Middle frontal gyrus (tissue), 1 donor: Measurements from ENCODE around the gene TMEM167A.

Experiments used
- DNase-seq: peaks from one replicate; pipeline ENCODE4 v3.0.0-alpha.2; 2015; ENCODE audit warnings: low spot score; ENCODE audit errors: extremely low spot score

TMEM167A gene

DNA sequence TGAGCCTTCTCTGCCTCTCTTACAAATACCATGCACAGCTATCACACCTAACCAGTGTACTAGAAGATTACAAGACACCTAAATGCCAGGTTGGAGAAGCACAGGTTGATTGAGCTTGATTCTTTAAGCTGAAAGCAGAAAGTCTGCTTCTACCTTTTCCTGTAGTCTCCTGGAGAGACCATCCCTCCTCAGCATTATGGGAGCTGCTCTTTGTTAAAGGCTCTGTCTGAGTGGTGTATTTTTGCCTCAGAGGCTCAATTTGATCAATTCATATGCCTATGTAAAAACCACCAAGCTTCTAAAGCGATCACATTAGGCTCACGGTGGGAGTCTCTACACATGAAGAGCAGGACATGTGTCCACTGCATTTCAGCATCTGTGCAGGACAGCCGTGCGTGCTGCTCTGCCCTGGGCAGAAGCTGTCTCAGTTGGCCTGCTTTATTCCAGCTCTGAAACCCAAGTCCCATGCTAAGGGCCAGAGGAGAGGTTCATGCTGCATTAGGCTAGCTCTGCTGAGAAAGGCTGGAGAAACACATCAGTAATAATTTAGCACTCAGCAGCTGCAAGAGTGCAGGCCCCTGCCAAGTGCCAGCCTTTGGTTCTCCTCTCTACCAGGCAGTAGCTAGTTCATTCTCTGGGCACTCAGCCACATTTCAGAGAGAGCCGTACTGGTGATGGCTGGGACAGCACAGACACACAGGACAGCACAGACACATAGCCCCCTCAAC, 41.7 kb downstream of the TMEM167A start:
- peak; percentile 93 for DNase-seq

DNA sequence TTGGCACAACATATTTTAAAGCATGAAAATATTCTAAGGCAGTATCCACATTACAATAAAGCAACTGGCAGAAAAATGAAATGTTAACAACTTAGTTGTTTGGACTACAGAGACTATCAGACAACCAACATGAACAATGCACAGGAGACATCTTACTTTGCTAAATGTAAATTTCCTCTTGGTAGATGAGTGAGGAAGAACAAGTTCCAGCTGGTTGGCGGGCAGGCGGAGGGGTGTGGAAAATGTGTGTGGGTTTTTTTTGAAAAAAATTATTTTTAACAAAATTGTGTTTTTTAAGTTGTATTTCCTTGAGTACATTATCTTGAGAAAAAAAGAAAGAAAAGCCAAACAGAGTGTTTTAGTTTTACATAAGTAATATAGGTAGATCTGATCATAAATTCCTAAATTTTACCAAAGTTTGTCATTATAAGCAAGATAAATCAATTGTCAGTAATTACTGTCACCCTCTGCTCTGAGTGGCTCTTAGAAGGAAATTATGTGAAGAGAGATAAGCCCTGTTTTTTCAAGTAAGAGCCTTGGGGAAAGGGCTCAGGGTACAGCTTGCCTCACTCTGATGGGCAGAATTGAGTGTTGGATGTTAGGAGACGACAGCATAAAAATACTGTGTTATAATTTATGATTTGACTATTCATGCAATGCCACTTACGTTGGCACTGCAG, 42.5 kb downstream of the TMEM167A start:
- DNase-seq, result no peak

DNA sequence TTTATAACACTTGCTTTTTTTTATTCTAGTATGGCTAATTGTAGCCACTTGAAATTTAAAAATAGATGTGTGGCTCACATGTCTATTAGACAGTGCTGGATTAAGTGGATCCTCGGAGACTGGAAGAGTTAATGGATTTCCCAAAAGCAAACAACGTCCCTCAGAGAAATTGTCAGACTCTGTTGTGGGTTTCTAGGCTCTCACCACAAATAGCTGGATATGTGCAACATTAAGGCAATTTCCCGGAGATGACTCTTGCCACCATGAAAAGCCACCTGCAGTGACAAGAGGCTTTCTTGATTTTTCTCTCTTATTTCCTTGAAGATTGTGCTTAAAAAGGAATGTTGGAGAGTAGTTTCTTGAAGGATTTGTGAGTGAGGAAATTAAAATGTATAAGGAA, 43.2 kb downstream of the TMEM167A start:
- no peak for DNase-seq

DNA sequence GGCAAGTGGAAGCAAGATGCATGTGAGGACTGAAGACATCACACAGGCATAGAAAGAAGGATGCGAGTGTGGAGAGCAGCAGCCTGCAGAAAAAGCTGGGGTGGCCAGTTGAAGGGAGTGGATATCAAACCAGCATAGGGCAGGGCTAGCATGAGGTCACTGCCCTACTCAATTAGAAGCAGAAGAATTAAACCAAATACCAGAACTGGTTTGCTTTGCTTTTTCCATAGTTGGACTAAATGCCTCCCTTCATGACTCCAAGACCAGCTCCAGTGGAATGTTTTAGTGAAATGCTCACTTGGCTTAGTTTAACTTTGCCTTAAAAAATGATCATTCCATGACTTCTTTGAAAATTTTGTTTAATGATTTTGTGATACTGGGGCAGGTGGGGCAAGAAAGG, 45.8 kb downstream of the TMEM167A start:
- no peak for DNase-seq

DNA sequence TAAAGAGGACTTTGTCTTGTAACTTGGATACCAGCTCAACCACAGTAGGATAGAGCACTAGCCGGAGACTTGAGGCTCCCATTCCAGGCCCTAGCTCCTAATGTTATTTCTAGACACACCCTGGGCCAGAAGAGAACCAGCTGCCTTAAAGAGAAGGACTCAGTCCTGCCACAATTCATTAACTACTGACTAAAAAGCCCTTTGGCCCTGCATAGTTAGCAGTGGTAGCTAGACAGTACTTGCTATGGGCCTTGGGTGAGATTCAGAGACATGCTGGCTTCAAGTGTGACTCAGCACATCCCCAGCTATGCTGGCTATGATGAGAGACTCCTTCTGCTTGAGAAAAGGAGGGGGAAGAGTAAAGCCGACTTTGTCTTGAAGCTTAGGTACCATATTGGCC, 47.3 kb downstream of the TMEM167A start:
- DNase-seq, result no peak

DNA sequence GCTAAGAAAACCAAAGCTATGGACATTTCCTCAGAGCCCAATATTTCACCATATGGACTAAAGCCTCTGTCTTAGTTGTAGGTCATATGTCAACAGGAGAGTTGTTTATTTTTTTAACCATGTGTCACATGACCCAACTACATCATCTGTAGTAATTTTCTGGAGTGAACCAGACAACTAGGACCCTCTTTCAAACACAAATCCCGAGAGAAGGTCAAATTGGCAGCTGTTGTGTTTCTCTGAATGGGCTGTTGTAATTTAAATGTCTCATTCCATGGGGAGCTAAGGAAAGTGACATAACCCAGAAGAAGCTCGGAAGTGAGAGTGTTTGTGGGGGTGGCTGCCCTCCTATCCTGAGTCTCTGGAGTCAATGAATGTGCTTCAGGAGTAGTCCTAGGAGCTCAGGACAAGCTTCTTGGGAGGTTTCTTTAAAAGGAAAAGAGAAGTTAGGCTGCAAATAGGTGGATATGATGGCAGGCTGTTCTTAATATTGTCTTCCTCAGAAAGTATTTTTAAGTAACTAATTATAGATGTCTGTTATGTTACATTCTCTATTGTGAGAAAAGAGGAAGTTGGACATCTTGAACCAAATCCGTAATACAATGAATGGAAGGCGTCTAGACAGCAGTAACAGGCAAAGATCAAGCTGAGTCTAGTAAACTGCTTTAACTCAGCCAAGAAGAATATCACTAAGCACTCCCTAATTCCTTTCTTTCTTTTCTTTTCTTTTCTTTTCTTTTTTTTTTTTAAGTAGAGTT, 50.1 kb downstream of the TMEM167A start:
- DNase-seq, result no peak

DNA sequence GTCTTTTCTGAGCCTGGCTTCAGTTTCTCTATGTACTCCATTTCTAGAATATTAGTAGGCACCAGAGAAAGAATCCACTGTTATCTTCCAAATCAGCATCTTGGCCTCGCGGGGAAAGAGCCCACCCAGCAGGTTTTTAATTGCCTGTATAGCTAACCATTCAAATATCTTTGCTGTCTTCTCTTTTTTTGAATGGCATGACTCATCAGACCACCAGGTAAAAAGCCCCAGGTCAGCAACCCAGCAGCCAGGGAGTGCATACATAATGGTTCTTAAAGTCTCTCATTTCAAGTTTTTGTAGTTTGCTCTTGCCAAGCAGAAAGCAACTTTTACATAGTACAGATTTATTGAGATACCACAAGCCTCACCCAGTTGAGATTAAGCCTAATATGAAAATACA, 50.7 kb downstream of the TMEM167A start:
- no peak for DNase-seq

DNA sequence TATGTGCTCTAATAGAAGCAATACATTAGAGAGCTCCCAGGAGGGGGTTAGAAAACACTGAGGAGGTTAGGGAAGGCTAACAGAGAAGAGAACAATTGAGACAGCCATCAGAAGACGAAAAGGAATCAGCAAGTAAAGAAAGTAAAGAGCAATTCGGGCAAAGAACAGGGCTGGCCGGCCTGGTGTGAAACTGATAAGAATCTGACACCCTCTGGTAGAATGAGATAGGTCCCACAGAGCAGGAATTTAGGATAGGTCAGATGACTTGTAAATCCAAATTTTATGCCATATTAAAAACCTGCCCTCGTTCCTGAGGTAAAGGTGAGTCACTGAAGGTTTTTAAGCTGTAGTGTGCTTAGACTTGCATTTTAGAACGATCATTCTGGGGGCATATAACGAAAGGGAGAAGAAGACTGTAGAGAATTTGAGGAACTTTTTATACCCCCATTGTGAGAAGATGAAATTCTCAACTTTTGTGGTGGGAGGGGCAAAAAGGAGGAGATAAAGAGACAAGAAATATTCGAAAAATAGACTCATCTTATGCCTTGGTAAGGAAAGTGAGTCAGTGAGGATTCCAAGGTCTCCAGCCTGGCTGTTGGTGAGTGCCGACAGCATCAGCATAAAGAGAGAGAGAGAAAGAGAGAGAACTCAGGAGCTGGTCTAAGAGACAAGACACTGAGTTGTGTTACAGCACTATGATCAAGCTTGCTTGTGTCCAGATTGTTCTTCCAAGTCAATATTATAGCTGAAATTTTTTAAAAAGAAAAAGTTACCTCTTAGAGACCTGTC, 51.3 kb downstream of the TMEM167A start:
- DNase-seq, result no peak

DNA sequence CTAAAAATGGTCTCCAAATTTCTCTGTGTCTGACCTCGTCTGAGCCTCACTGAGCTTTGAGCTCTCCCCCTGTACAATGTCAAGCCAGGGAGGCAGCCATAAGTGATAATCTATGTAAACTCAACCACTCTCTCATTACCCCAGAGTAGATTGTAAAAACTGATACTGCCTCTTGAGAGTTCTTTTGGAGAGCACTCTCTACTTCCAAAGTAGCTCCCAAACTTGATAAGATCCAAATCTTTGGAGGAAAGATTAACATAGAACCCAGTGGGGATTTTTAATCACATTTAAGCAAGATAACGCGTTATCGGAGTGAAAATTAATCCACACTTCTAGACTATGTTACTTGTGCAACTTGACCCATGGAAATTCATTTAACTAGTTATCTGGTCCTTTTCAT, 54.9 kb downstream of the TMEM167A start:
- no peak for DNase-seq

DNA sequence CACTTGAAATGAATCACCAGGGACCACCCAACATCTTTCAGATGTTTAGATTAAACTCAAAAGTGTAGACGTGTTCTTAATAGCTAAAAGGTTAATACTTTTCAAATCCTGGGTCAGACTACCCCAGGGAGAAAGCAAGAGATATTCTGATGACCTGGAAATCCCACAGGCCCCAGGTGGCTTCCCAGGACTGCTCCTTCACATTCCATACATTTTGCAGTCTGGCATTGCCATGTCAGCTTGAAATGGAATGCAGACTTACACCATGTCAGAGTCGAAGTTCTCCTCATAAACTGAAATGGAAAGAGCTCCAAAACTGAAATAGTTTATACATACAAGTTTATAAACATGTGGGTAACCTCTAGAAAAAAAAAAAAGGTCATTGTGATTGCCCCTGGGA, 61.5 kb downstream of the TMEM167A start:
- no peak for DNase-seq

DNA sequence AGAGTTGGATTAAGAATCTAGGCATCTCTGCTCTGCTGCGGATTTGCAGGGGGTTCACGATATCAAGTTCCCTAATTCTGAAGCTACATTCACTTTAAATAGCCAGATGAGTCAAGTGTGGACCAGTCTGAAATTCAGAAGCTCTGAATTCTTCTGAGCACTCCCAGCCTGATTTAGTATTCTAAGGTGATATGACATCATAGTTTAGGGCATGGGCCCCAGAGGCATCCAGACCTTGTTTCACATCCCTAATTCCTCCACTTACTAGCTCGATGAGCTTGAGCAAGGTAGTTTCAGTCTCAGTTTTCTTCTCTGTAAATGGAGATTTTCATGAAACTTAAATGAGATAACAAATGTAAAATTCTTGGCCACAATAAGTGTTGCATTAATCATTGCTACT, 65.2 kb downstream of the TMEM167A start:
- DNase-seq, result no peak

DNA sequence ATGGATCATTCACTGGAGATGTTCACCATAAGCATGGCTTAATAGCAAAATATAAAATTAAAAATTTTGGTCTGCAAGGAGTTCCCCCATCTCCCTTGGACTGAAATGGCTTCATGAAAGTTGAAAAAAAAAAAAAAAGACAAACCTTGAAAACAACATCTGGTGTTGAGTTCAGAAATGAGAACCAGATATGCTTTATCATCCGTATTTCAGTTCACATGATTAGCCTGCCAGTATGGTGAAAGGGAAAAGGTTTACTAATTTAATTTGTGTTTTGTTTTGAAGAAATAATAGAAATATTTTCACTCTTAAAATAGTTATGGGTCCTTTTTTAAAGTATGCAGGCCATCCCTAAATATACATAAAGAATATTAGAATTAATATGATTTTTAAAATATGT, 67.8 kb downstream of the TMEM167A start:
- DNase-seq, result no peak

DNA sequence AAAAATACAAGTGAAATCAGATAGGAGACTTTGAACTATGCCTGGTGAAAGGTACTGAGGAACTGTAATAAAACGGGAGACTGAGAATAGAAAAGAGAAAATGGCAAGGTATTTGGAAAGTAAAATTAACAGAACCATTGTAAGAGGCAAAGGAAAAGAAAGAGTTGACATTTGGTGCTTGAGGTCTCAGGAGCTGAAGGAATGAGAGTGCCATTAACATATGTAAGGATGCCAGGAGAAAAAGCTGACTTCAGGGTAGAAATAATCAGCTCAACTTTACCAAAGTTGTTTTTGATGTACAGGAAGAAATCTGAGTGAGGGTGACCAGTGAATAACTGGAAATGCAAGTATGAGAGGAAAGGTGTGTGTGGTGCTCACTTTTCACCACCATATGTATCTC, 69.4 kb downstream of the TMEM167A start:
- DNase-seq, result no peak

DNA sequence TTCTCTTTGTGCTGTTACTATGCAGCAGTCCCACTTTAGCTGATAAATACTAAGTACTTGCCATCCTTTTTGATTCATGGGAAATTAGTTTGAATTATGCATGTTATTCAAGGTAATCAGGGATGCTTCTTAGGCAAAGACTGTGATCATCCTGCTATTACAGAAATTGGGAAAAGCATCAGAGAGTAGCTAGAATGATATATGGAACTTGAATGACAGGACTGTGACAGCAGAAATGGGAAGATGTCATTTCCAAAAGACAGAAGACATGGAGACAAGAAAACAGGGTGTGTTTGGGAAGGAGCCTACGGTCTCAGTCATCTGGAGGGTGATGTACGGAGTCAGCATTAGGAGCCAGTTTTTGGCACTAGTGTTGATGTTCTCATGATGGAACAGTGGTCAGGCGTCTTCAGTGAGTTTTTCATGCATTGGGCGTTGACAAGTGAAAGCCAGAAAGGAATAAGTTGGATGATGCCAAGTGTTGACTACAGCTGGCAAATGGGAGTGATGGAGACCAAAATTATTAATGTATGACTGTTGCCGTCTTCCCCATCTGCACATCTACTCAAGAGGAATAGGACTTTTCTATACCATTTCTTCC, 70.4 kb downstream of the TMEM167A start:
- no peak for DNase-seq

DNA sequence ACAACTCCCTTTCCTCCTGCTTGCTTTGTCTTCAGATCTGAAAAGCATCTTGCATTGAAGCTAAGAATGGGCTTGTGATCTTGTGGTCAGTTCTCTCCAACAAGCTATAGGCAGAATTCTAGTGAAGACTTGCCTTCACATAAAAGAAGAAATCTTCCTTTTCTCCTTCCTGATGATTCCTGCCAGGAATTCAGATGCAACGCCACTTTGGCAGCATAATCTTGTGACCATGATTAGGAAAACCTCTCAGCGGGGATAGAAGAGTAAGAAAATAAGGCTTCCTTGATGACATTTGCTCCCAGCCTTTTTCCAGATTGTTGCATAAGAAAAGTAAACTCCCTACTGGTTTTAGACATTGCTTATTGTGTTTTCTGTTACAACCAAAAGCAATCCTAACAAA, 73.4 kb downstream of the TMEM167A start:
- DNase-seq, result no peak
